ENCODE measurements around the gene MRTFA. TPM values are rescaled to one million over a fixed set of nuclear protein-coding genes. Genes with fewer than 3 reads are reported as not detected.
A peak's percentile ranks its signal among the peaks of the same experiment; 100 is the strongest.
"Not testable (repeated sequence)": the region's sequence is repeated elsewhere in the genome, so short reads cannot be mapped to it uniquely, and the experiment has no call there.

The MRTFA gene
- total RNA-seq, 4 donors from 2014 or later, result 24.5 to 56.3 (median 40.9) TPM

GRCh38 chr22:40512426-40513136 is 123.9 kb downstream of the MRTFA start:
- intact Hi-C loops (cut with DNase I), result no loop called here
- TF ChIP-seq CTCF (IDR thresholded peaks at IDR 0.05) (no peak), POLR2A (IDR thresholded peaks at IDR 0.05) (no peak)
- H3K9me3 ChIP-seq, result no peaks in the 10 kb centered on the region
- H3K27ac ChIP-seq, result peak overlapping the region; percentile 41 to 86 (median 86)
- H3K36me3 ChIP-seq, result peaks cover 0 to 1% (median 0%) of the 10 kb centered on the region in 3 donors
- H3K4me3 ChIP-seq, result no peak overlapping the region
- peaks cover 17 to 67% (median 45%) of the 10 kb centered on the region in 3 donors for H3K4me1 ChIP-seq
- WGBS, 2 donors, result 26 to 30% methylated on average over 2 of the region's 2 CpGs
- H3K27me3 ChIP-seq, result no peaks in the 10 kb centered on the region
- no peak for DNase-seq

- H3K4me1 ChIP-seq, result peaks cover 17 to 71% (median 45%) of the 10 kb centered on the region in 3 donors
- DNase-seq, result no peak
- intact Hi-C loops (cut with DNase I), result no loop called here
Observed at GRCh38 chr22:40511604-40512003, 124.9 kb downstream of the MRTFA start.

DNA sequence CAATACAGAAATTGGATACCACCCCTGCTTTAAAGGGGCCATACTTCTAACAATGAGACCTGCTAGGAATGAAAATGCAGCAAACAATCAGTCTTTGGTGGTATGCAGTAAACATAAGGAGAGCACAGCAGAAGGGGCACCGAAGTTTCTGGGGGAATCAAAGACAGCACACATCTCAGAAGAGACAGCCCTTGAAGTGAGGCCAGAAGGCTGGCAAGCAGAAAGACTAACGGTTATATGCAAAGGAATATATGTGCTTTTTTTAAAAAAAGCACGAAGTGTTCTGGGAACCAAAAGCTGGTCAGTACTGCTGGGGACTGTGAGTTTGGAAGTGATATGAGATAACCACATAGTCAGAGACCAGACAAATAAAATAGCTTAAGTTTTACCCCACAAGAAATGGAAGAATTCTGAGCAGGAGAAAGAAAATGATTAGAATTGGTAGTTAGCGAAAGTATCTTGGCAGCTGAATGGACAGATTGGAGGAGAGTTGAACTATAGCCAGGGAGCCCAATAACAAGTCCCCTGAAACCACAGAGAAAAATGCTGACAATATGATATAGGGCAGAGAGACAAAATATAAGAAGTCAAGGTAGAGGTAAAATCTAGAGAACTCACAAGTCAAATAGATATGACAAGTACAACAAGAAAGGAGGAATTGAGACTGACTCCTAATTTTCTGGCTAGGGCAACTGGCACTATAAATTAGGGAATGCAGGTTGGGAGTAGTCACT is 125.7 kb downstream of the MRTFA start:
- H3K27me3 ChIP-seq, result no peaks in the 10 kb centered on the region
- H3K4me3 ChIP-seq, result no peak overlapping the region
- H3K27ac ChIP-seq, result peak overlapping the region; percentile 40 to 86 (median 86)
- peaks cover 17 to 72% (median 45%) of the 10 kb centered on the region in 3 donors for H3K4me1 ChIP-seq
- DNase-seq, result no peak
- intact Hi-C loops (cut with DNase I), result no loop called here
- WGBS, 2 donors, result 71 to 80% methylated on average over 4 of the region's 4 CpGs
- no peak for TF ChIP-seq CTCF (IDR thresholded peaks at IDR 0.05)
- no peak for TF ChIP-seq POLR2A (IDR thresholded peaks at IDR 0.05)
- H3K36me3 ChIP-seq, result no peaks in the 10 kb centered on the region
- H3K9me3 ChIP-seq, result no peaks in the 10 kb centered on the region

More at GRCh38 chr22:40511604-40512003, 124.9 kb downstream of the MRTFA start:
- H3K27ac ChIP-seq, result peak overlapping the region; percentile 41 to 86 (median 86)
- H3K9me3 ChIP-seq, result no peaks in the 10 kb centered on the region
- H3K4me3 ChIP-seq, result no peak overlapping the region
- TF ChIP-seq CTCF (IDR thresholded peaks at IDR 0.05) (no peak), POLR2A (IDR thresholded peaks at IDR 0.05) (no peak)
- no peaks in the 10 kb centered on the region for H3K27me3 ChIP-seq
- H3K36me3 ChIP-seq, result no peaks in the 10 kb centered on the region

GRCh38 chr22:40509401-40510134 is 127.0 kb downstream of the MRTFA start:
- H3K9me3 ChIP-seq, result no peaks in the 10 kb centered on the region
- no peak overlapping the region for H3K4me3 ChIP-seq
- peak overlapping the region; percentile 48 to 89 (median 86) for H3K27ac ChIP-seq
- TF ChIP-seq CTCF (IDR thresholded peaks at IDR 0.05) (no peak), POLR2A (IDR thresholded peaks at IDR 0.05) (no peak)
- no peaks in the 10 kb centered on the region for H3K27me3 ChIP-seq
- no peak for DNase-seq
- intact Hi-C loops (cut with DNase I), result no loop called here
- H3K36me3 ChIP-seq, result no peaks in the 10 kb centered on the region
- H3K4me1 ChIP-seq, result peaks cover 17 to 77% (median 45%) of the 10 kb centered on the region in 3 donors
- 13 to 19% methylated on average over 3 to 4 of the region's 4 CpGs for WGBS, 2 donors

- Histone ChIP-seq H3K27ac (peak overlapping the region in 1 of 4 donors; percentile 86), H3K4me1 (peaks cover 17 to 72% (median 42%) of the 10 kb centered on the region in 3 donors)
- H3K36me3 ChIP-seq; H3K9me3 ChIP-seq; DNase-seq; intact Hi-C loops (cut with DNase I); H3K27me3 ChIP-seq; H3K4me3 ChIP-seq: not testable (repeated sequence)
- 64 to 71% methylated on average over 5 to 8 of the region's 8 CpGs for WGBS, 2 donors
Observed at GRCh38 chr22:40508046-40508445, 128.5 kb downstream of the MRTFA start.

Data from esophagus squamous epithelium (tissue), 5 donors.